ENCODE measurements around the gene WDR64.
"Not testable (repeated sequence)": the region's sequence is repeated elsewhere in the genome, so short reads cannot be mapped to it uniquely, and the experiment has no call there.

Gene WDR64

GRCh38 chr1:241799416-241799815, 147.3 kb downstream of the WDR64 start:
- no peak for DNase-seq (ENCODE audit: low read depth in 2 of 2)

- DNase-seq (ENCODE audit: low read depth in 2 of 2) = no peak
Measured at GRCh38 chr1:241800640-241801039, 148.6 kb downstream of the WDR64 start.

- DNase-seq (ENCODE audit: low read depth in 2 of 2) = no peak
Measured at GRCh38 chr1:241802863-241803262, 150.8 kb downstream of the WDR64 start.

DNA sequence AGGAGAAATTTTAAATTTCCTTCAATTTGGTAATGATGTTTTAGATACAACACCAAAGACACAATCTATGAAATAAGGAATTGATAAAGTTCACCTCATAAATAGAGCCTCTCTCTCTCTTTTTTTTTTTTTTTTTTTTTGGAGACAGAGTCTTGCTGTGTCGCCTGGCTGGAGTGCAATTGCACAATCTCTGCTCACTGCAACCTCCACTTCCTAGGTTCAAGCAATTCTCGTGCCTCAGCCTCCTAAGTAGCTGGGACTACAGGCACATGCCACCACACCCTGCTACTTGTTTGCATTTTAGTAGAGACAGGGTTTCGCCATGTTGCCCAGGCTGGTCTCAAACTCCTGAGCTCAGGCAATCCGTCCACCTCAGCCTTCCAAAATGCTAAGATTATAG, 152.6 kb downstream of the WDR64 start:
- not testable (repeated sequence) for DNase-seq (ENCODE audit: low read depth in 2 of 2)

DNA sequence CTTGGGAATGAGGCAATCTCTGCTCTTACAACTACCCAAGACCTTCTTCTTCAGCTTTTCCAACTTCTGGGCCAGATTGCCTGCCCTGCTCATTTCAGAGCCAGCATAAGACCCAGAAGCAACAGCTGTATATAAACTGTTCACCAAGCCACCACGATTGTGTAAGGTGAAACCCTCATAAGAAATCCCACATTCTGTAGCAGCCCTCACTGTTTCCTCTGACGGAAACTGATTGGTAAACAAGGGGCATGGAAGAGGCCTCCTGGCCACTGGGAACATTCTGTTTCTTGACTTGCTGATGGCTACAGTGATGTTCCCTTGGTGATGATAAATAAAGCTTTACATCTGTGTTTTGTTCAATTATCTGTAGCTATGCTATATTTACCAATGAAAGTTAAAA, 156.2 kb downstream of the WDR64 start:
- DNase-seq (ENCODE audit: low read depth in 2 of 2) = no peak

DNA sequence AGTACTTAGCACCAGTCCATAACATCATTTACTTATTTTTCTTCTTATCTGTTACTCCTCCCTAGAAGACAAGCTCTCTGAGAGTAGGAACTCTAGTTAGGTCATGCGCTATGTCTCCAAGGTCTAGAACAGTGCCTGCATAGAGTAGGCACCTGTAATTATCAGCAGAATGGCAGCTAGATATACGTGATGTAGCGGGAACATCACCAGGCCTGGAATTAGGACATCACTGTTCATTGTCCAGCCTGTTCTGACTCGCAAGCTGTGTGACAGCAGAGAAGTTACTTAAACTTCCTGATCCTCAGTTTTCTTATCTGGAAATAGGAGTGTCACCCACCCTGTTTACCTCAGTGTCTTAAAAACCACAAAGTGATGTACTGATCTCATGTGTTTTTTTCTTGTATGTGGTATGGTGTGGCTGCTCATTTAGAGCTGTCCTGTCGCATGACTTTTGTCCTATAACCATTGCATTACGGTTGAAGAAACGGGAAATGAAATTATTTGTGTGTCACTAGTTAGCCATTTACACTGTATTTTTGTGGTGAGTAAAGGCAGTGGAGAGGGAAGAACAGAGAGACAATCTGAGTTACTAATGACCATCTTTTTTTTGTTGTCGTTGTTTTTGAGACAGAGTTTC, 158.8 kb downstream of the WDR64 start:
- no peak for DNase-seq (ENCODE audit: low read depth in 2 of 2)

GRCh38 chr1:241813768-241814320, 161.8 kb downstream of the WDR64 start:
- DNase-seq (ENCODE audit: low read depth in 2 of 2) = no peak

DNA sequence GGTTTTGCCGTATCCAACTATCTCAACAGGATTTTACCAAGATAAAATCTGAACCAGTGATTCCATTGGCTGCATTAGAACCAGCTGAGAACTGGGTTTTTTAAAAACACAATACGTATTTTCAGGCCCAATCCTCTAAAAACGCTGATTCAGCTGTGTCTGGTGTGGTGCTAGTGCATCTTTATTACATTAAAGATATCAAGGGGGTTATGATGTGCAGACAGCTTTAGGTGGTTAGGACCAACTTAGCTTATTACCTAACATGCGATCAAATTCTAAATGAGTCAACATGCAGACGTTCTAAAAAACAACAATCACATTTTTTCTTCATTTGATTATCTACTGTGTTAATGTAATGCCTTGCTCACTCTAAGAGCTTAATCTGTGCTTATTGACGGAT, 163.9 kb downstream of the WDR64 start:
- DNase-seq (ENCODE audit: low read depth in 2 of 2) = no peak

- no peak for DNase-seq (ENCODE audit: low read depth in 2 of 2)
Measured at GRCh38 chr1:241817331-241817792, 165.3 kb downstream of the WDR64 start.

GRCh38 chr1:241817956-241818612, 166.0 kb downstream of the WDR64 start:
- no peak for DNase-seq (ENCODE audit: low read depth in 2 of 2)

GRCh38 chr1:241819340-241819866, 167.3 kb downstream of the WDR64 start:
- DNase-seq (ENCODE audit: low read depth in 2 of 2) = no peak

DNA sequence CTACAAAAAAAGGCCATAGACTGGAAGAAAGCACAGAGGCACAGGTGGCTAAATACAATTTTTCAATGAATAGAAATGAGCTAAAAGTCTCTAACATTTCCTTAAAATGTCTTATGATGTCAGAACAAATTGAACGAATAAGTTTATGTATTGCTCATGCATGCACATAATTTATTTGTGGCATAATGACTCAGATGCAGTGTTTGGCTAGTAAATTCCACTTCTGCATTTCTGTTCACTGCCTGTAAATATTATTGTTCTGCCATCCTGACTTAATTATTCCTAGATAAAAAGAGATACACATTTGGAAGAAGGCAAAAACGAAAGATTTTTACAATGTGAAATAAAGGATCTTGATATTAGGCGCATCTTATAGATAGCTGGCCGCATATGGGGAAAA, 169.3 kb downstream of the WDR64 start:
- DNase-seq (ENCODE audit: low read depth in 2 of 2) = no peak

- DNase-seq (ENCODE audit: low read depth in 2 of 2) = no peak
Measured at GRCh38 chr1:241822846-241823245, 170.8 kb downstream of the WDR64 start.

- DNase-seq (ENCODE audit: low read depth in 2 of 2) = no peak
Measured at GRCh38 chr1:241823925-241824324, 171.8 kb downstream of the WDR64 start.

DNA sequence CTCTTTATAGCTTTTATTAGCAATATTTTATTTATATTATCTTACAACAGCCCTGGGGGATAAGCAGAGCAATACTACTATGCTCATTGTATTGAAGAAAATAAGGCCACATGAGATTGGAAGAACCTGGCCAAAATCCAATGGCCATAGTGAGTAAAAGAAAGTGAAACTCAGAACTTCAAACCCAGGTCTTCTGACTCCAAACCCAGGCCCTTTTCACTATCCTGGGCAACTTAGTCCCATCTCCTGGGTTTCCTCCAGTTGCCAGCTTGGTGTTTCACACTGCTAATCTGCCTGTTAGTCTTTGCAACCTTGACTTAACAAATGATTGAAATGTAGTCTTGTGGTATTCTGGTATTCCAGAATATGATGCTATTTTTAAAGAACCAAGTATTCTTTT, 173.5 kb downstream of the WDR64 start:
- no peak for DNase-seq (ENCODE audit: low read depth in 2 of 2)

DNA sequence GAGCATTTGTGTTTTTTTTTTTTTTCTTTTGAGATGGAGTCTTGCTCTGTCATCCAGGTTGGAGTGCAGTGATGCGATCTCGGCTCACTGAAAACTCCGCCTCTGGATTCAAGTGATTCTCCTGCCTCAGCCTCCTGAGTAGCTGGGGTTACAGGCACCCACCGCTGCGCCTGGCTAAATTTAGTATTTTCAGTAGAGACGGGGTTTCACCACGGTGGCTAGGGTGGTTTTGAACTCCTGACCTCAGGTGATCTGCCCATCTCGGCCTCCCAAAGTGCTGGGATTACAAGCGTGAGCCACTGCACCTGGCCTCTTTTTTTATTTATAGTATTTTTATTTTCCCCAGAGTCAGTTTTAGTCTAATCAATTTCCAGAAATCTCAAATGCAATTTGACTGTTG, 174.5 kb downstream of the WDR64 start:
- DNase-seq (ENCODE audit: low read depth in 2 of 2) = not testable (repeated sequence)

- no peak for DNase-seq (ENCODE audit: low read depth in 2 of 2)
Measured at GRCh38 chr1:241827264-241827663, 175.2 kb downstream of the WDR64 start.

DNA sequence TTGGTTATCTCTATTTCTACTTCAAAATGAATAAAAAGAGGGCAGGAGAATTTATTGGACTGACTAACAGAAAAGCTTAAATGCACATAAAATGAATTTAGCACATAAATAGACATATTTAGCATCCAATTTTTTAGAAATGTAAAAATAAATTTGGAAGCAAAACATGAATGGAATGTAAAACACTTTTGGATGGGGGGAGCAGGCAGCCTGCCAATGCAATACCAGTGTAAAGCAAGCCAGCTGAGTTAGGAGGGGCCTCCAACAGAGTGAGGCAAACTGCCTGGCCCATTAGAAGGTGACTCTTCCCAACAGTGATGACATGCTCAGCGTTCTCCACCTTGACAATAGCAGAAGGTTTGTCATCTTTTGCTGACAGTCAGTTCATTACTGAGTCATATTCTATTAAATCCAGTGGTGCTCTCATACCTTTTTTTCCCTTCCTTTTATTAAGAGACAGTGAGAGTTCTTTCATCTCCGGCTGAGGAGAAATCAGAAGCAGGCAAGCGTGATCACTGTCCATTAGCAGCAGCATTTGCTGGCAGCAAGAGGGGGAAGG, 176.5 kb downstream of the WDR64 start:
- no peak for DNase-seq (ENCODE audit: low read depth in 2 of 2)

GRCh38 chr1:241829468-241829867, 177.4 kb downstream of the WDR64 start:
- DNase-seq (ENCODE audit: low read depth in 2 of 2) = no peak

DNA sequence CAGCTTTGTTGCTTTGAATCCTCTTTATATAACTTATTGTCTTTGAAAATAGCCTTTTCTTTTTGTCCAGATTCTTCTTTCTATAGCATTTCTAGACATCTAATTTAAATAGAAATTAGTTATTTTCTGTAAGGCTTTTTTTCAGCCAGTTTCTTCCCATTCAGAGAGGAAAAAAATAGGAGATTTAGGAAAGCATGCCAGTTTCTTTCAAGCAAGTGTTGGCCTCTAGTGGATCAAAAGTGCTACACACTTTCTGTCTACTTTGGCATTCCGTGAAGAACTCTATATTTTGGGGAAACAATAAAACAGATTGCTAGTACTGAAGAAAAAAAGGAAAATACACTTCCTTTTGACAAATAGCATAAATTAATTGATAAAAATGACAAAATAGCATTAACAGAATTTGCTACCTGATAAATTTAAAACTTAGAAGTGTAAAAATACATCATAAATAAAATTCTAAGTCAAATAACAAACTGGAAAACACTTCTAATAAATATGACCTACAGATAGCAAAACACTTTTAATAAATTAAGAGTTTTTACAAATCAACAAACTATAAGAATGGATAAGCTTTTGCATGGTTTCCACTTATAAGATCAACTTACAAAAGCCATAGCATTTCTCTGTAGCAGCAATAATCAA, 182.8 kb downstream of the WDR64 start:
- no peak for DNase-seq (ENCODE audit: low read depth in 2 of 2)

DNA sequence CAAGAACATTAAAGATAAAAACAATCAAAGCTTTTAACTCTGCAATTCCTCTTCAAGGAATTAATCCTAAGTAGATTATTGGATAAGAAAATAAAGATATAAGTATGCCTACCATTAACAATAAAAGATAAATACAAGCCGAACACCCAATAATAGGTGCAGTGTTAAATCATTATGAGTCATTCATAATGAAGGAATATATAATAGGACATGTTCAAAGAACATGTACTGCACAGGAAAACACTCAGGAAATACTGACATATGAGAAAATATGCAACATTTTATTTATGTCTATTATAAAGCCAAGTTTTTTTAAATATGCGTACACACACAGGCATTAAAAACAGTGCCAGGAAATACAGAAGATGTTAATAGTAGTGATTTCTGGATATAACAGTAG, 184.9 kb downstream of the WDR64 start:
- no peak for DNase-seq (ENCODE audit: low read depth in 2 of 2)

GRCh38 chr1:241837416-241837815, 185.3 kb downstream of the WDR64 start:
- DNase-seq (ENCODE audit: low read depth in 2 of 2) = no peak

Measured in stimulated activated CD8-positive, alpha-beta memory T cell treated with anti-CD3 and anti-CD28 coated beads, Interleukin-15, amount 100 ng/mL, for 4 hours (primary cell).